GM12878 (cell line): Measurements from ENCODE around the gene GABRB2.

ENCODE experiments used
- CHD4 ChIP-seq: fragments of 200-600 bp; sonication (generic); IDR thresholded peaks from 2 replicates; pipeline ENCODE4 v1.6.1; 2016; ENCODE audit warnings: mild to moderate bottlenecking
- CTCF ChIP-seq, 3 experiments: IDR thresholded peaks in 2 of 3; conservative IDR thresholded peaks in 1 of 3; 2 replicates each; pipeline ENCODE4 v1.5.1; 2011; ENCODE audit warnings: low read depth in 3 of 3, low read length in 3 of 3, mild to moderate bottlenecking in 3 of 3, control low read depth in 2 of 3, moderate library complexity in 2 of 3, inconsistent platforms in 1 of 3, mixed read lengths in 1 of 3; ENCODE audit not compliant: control insufficient read depth in 2 of 3, insufficient read depth in 1 of 3; ENCODE audit errors: extremely low read depth in 1 of 3
- USF2 ChIP-seq: IDR thresholded peaks from 2 replicates; pipeline ENCODE4 v1.6.1; 2011; ENCODE audit warnings: low read depth, low read length, improper control_type of control experiment, borderline replicate concordance

DNA sequence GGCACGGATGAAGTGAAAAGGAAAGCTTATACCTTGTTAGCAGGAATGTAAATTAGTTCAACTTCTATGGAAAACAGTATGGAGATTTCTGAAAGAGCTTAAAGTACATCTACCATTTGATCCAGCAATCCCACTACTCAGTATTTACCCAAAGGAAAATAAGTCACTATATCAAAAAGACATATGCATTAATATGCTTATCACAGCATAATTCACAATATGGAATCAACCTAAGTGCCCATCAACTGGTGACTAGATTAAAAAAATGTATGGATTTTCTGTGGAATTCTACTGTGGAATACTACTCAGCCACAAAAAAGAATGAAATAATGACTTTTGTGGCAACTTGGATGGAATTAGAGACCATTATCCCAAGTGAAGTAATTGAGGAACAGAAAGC is 279.6 kb downstream of the GABRB2 start:
- TF ChIP-seq CTCF (IDR thresholded peaks at IDR 0.05 in 2 of 3, conservative IDR thresholded peaks at IDR 0.05 in 1 of 3; ENCODE audit: control insufficient read depth in 2 of 3, extremely low read depth in 1 of 3, insufficient read depth in 1 of 3, low read depth in 3 of 3, low read length in 3 of 3) (no peak), USF2 (no peak), CHD4 (no peak)
